ENCODE results near the gene HADHB. TPM values are rescaled to one million over a fixed set of nuclear protein-coding genes. Genes with fewer than 3 reads are reported as not detected.

Gene HADHB
- polyA plus RNA-seq, 1 of the 3 experiments (the other 2 are of a cell fraction), result 108 TPM

DNA sequence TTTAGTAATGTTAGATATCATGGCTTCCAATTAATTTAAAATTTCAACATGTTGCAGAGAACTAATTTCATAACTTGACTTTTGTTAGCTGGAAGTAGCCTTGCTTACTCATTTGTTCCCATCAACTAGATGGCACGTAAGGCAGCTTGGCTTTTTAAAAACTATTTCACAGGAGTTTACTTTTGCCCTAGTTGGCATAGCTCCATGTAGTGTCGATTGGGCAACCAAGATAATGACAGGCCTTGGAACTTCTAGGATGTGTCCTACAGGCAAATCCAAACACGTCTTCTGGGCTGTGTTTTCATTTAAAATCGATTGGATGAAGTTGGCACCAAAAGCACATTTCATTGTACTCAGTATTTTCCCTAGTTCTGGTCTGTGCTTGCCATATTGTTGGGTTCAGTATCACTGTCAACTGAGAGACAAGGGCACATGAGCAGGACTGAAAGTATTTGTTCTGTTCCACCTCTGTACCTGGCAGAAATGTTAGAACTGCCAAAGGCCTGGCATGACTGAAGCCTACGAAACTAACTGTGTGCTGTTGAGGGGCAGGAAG, 29.4 kb downstream of the HADHB start:
- TF ChIP-seq FOXM1 (IDR thresholded peaks at IDR 0.05; ENCODE audit: low read depth), result no peak
- peak; percentile 64 for TF ChIP-seq NFIC (IDR thresholded peaks at IDR 0.05; ENCODE audit: borderline replicate concordance)
- peak; percentile 33; the same call in 1 of the 2 replicates for TF ChIP-seq RXRA (IDR thresholded peaks at IDR 0.05; ENCODE audit: borderline replicate concordance, low read depth)
- peak overlapping the region; percentile 4 to 11; a peak in 2 of 4 replicates for H3K27ac ChIP-seq (ENCODE audit: low read depth in 2 of 2, low read length in 1 of 2)
- DNase-seq, result no peak
- H3K4me1 ChIP-seq (ENCODE audit: control insufficient read depth in 1 of 2, insufficient read depth in 2 of 2, low read depth in 1 of 2, low read length in 1 of 2), result peaks cover 4 to 13% of the 10 kb centered on the region in 2 experiments; a peak in 3 of 4 replicates
- no peak overlapping the region for H2AFZ ChIP-seq (ENCODE audit: low read depth)
- no peaks in the 10 kb centered on the region for H4K20me1 ChIP-seq (ENCODE audit: insufficient read depth)
- POLR2A ChIA-PET, result no interaction called here
- H3K4me2 ChIP-seq, result no peak overlapping the region
- 56% methylated on average over 5 of the region's 5 CpGs for WGBS (ENCODE audit: low lambda C conversion rate)
- H3K4me3 ChIP-seq (ENCODE audit: low read depth in 2 of 2, low read length in 1 of 2), result no peak overlapping the region
- H3K9me2 ChIP-seq, result no peaks in the 10 kb centered on the region
- H3K9me3 ChIP-seq, result no peaks in the 10 kb centered on the region
- H3K79me2 ChIP-seq (ENCODE audit: insufficient read depth), result no peaks in the 10 kb centered on the region
- H3K36me3 ChIP-seq (replicated peaks in 1 of 2; ENCODE audit: control insufficient read depth in 1 of 2, insufficient read depth in 2 of 2, low read length in 1 of 2), result peaks cover 23 to 48% of the 10 kb centered on the region in 2 experiments
- H3K9ac ChIP-seq, result no peak overlapping the region
- H3K27me3 ChIP-seq (ENCODE audit: insufficient read depth), result no peaks in the 10 kb centered on the region
- CTCF ChIA-PET, result interaction anchor here (1.2 to 1.6 kb wide), 3 partner anchors 18 to 53 kb away, joined by 3 to 4 read pairs (median 4); no protein-coding TSS in a partner anchor
- H3F3A ChIP-seq (replicated peaks; ENCODE audit: insufficient read depth), result no peaks in the 10 kb centered on the region

DNA sequence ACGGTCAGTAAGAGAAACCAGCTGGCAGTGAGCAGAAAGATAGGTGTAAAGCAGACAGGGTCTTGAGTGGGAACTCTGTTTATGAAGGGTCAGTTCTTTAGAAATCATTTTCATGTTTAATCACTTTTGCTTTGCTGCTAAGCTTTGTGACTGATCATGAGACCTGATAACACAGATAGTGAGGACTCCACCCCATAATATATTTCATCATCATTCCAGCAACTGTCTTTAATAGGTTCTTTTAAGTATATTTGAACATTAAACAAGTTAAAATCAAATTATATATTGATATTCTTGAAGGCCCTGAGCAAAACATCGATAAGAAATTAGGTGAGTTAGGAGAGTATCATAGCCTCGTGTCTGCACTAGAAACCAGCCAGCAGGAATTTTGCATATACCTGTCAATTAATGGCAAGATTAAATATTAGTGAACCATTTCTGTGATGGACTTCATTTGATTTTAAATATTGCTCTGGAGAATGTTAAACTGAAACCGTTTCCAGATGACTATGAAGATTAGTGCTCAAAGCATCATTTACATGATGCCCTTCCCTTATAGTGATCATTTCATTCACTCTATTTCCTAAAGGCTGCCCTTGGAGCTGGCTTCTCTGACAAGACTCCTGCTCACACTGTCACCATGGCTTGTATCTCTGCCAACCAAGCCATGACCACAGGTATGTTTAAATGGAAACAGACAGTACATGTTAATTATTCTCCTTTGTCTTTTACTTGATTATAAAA, 31.9 kb downstream of the HADHB start:
- no peaks in the 10 kb centered on the region for H4K20me1 ChIP-seq (ENCODE audit: insufficient read depth)
- no peaks in the 10 kb centered on the region for H3K9me3 ChIP-seq
- no peak for DNase-seq
- H3K36me3 ChIP-seq (replicated peaks in 1 of 2; ENCODE audit: control insufficient read depth in 1 of 2, insufficient read depth in 2 of 2, low read length in 1 of 2), result peaks cover 42 to 65% of the 10 kb centered on the region in 2 experiments
- H3K4me2 ChIP-seq, result no peak overlapping the region
- H3K9me2 ChIP-seq, result no peaks in the 10 kb centered on the region
- no peaks in the 10 kb centered on the region for H3F3A ChIP-seq (replicated peaks; ENCODE audit: insufficient read depth)
- no peak overlapping the region for H3K27ac ChIP-seq (ENCODE audit: low read depth in 2 of 2, low read length in 1 of 2)
- CTCF ChIA-PET, result interaction anchor here (0.6 kb wide), 2 partner anchors 11 to 12 kb away, joined by 3 read pairs; no protein-coding TSS in a partner anchor
- H3K27me3 ChIP-seq (ENCODE audit: insufficient read depth), result no peaks in the 10 kb centered on the region
- H3K9ac ChIP-seq, result no peak overlapping the region
- 71% methylated on average over 4 of the region's 4 CpGs for WGBS (ENCODE audit: low lambda C conversion rate)
- no peak overlapping the region for H3K4me3 ChIP-seq (ENCODE audit: low read depth in 2 of 2, low read length in 1 of 2)
- TF ChIP-seq, protein P1, sequence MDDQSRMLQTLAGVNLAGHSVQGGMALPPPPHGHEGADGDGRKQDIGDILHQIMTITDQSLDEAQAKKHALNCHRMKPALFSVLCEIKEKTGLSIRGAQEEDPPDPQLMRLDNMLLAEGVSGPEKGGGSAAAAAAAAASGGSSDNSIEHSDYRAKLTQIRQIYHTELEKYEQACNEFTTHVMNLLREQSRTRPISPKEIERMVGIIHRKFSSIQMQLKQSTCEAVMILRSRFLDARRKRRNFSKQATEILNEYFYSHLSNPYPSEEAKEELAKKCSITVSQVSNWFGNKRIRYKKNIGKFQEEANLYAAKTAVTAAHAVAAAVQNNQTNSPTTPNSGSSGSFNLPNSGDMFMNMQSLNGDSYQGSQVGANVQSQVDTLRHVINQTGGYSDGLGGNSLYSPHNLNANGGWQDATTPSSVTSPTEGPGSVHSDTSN (IDR thresholded peaks at IDR 0.05), result no peak
- no peak for TF ChIP-seq EP300 (IDR thresholded peaks at IDR 0.05; ENCODE audit: borderline replicate concordance in 1 of 2, low read depth in 1 of 2, low read length in 1 of 2)
- TF ChIP-seq GABPA (IDR thresholded peaks at IDR 0.05; ENCODE audit: low read depth), result no peak
- TF ChIP-seq CHD2 (IDR thresholded peaks at IDR 0.05; ENCODE audit: low read length, partially characterized antibody), result no peak
- TF ChIP-seq FOXM1 (IDR thresholded peaks at IDR 0.05; ENCODE audit: low read depth), result no peak
- TF ChIP-seq SMC3 (IDR thresholded peaks at IDR 0.05; ENCODE audit: low read depth, low read length), result no peak
- no peak for TF ChIP-seq TAF1 (IDR thresholded peaks at IDR 0.05; ENCODE audit: borderline replicate concordance, low read depth, low read length)
- TF ChIP-seq ELF1 (IDR thresholded peaks at IDR 0.05), result no peak
- TF ChIP-seq EZH2phosphoT487 (IDR thresholded peaks at IDR 0.05; ENCODE audit: borderline replicate concordance, low read depth), result no peak
- TF ChIP-seq FOXJ3 (CRISPR knock-in tag; IDR thresholded peaks at IDR 0.05), result no peak
- TF ChIP-seq RFX5 (IDR thresholded peaks at IDR 0.05; ENCODE audit: low read length), result no peak
- TF ChIP-seq, protein P2, sequence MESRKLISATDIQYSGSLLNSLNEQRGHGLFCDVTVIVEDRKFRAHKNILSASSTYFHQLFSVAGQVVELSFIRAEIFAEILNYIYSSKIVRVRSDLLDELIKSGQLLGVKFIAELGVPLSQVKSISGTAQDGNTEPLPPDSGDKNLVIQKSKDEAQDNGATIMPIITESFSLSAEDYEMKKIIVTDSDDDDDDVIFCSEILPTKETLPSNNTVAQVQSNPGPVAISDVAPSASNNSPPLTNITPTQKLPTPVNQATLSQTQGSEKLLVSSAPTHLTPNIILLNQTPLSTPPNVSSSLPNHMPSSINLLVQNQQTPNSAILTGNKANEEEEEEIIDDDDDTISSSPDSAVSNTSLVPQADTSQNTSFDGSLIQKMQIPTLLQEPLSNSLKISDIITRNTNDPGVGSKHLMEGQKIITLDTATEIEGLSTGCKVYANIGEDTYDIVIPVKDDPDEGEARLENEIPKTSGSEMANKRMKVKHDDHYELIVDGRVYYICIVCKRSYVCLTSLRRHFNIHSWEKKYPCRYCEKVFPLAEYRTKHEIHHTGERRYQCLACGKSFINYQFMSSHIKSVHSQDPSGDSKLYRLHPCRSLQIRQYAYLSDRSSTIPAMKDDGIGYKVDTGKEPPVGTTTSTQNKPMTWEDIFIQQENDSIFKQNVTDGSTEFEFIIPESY (IDR thresholded peaks at IDR 0.05; ENCODE audit: borderline replicate concordance, low read depth), result no peak
- H3K79me2 ChIP-seq (ENCODE audit: insufficient read depth), result no peaks in the 10 kb centered on the region
- H3K4me1 ChIP-seq (ENCODE audit: control insufficient read depth in 1 of 2, insufficient read depth in 2 of 2, low read depth in 1 of 2, low read length in 1 of 2), result peaks cover 4 to 13% of the 10 kb centered on the region in 2 experiments; a peak in 3 of 4 replicates
- no peak overlapping the region for H2AFZ ChIP-seq (ENCODE audit: low read depth)
- POLR2A ChIA-PET, result interaction anchor here (0.6 kb wide), 1 partner anchor 290 kb away, joined by 4 read pairs; no protein-coding TSS in a partner anchor
